ENCODE measurements around the gene EIF4B. TPM values are rescaled to one million over a fixed set of nuclear protein-coding genes. Genes with fewer than 3 reads are reported as not detected.
A peak's percentile ranks its signal among the peaks of the same experiment; 100 is the strongest.

The EIF4B gene
- total and polyA plus RNA-seq, 2 of the 13 experiments (the other 11 are each of a cell fraction or from before 2014, with no cell fraction given) = 416 to 548 TPM

GRCh38 chr12:52969166-52969795 is 37.0 kb upstream of the EIF4B start:
- intact Hi-C loops (cut with micrococcal nuclease; ENCODE audit: unreplicated experiment) (no loop called here), in situ Hi-C loops (cut with HindIII; ENCODE audit: extremely low pct_ligation_motif_present, low pct_unique_long_range_greater_than_20kb) (no loop called here)
- no peaks in the 10 kb centered on the region for H3K36me3 ChIP-seq (replicated peaks in 1 of 2; ENCODE audit: control insufficient read depth in 1 of 2, insufficient read depth in 2 of 2, low read length in 2 of 2)
- BruUV-seq (replicated peaks) = no TSS peak
- 0 out of 2 replicates have a peak overlapping the region, but pooled peaks have one; percentile 66 for H3K4me2 ChIP-seq (ENCODE audit: low read depth, low read length)
- no peaks in the 10 kb centered on the region for H4K20me1 ChIP-seq (ENCODE audit: insufficient read depth, low read length)
- H3K4me1 ChIP-seq (ENCODE audit: insufficient read depth, low read length) = peaks cover 62% of the 10 kb centered on the region
- H3K27me3 ChIP-seq (ENCODE audit: control insufficient read depth in 1 of 2, insufficient read depth in 2 of 2, low read length in 2 of 2) = no peaks in the 10 kb centered on the region
- ATAC-seq (no peak), FAIRE-seq (no peak), DNase-seq (ENCODE audit: low spot score) (no peak)
- WGBS (ENCODE audit: low lambda C conversion rate) = 43% methylated on average over 12 of the region's 12 CpGs
- no peak overlapping the region for H2AFZ ChIP-seq (ENCODE audit: low read length)
- no peak overlapping the region for H3K27ac ChIP-seq (ENCODE audit: extremely low read length, insufficient read depth, low read length)
- ChIA-PET CTCF (ENCODE audit: low intra/inter-chr PET ratio, low total read pairs) (no interaction called here), POLR2A (interaction anchor here (0.9 to 3.1 kb wide), 8 partner anchors 13 to 85 kb away, joined by 3 to 18 read pairs (median 6); partner anchors contain the start of genes EIF4B, KRT18 and KRT8)
- H3K9ac ChIP-seq (ENCODE audit: insufficient read depth, low read depth, low read length) = no peak overlapping the region
- no peaks in the 10 kb centered on the region for H3K9me3 ChIP-seq (ENCODE audit: low read length)
- H3K4me3 ChIP-seq (replicated peaks in 1 of 3; ENCODE audit: insufficient read depth in 1 of 3, low read depth in 2 of 3, low read length in 3 of 3) = no peak overlapping the region
- no peaks in the 10 kb centered on the region for H3K79me2 ChIP-seq (ENCODE audit: insufficient read depth, low read length)
- TF ChIP-seq ZNF552 (CRISPR knock-in tag; IDR thresholded peaks at IDR 0.05; ENCODE audit: borderline replicate concordance) = no peak
- no peak for TF ChIP-seq ONECUT2 (CRISPR knock-in tag; IDR thresholded peaks at IDR 0.05)
- no peak for TF ChIP-seq RXRB (CRISPR knock-in tag; IDR thresholded peaks at IDR 0.05; ENCODE audit: borderline replicate concordance)
- TF ChIP-seq, protein P1, sequence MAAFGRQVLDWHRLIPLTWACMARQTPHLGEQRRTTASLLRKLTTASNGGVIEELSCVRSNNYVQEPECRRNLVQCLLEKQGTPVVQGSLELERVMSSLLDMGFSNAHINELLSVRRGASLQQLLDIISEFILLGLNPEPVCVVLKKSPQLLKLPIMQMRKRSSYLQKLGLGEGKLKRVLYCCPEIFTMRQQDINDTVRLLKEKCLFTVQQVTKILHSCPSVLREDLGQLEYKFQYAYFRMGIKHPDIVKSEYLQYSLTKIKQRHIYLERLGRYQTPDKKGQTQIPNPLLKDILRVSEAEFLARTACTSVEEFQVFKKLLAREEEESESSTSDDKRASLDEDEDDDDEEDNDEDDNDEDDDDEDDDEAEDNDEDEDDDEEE (CRISPR knock-in tag; IDR thresholded peaks at IDR 0.05) = no peak
- no peak for TF ChIP-seq ZNF275 (CRISPR knock-in tag; IDR thresholded peaks at IDR 0.05; ENCODE audit: borderline replicate concordance)
- no peak for TF ChIP-seq ZFP91 (CRISPR knock-in tag; IDR thresholded peaks at IDR 0.05; ENCODE audit: borderline replicate concordance)
- no peak for TF ChIP-seq BATF2 (CRISPR knock-in tag; IDR thresholded peaks at IDR 0.05)
- TF ChIP-seq ZSCAN22 (CRISPR knock-in tag; IDR thresholded peaks at IDR 0.05) = no peak
- TF ChIP-seq ZBTB40 (IDR thresholded peaks at IDR 0.05) = no peak
- TF ChIP-seq ZBTB40 (CRISPR knock-in tag; IDR thresholded peaks at IDR 0.05) = no peak
